ENCODE measurements around the gene ELMO3.

Gene ELMO3

DNA sequence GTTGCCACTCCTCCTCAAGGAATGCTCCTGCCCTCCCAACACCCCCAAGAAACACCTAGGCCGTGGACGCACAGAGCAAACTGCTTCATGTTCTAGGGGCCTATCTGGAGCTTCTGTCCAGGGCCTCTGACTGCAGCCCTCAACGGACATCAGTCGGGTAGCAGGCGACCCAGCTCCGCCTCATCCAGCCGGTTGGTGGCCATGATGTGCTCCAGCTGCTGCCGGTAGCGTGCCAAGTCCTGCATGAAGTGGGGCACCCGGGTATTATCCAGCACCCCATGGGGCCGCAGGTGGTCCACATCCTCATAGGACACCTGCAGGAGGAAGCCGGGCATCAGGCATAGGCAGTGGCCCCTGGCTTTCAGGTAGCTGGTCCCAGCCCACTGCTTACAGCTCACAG lies 22.3 kb upstream of the ELMO3 start:
- in situ Hi-C loops (cut with MboI; ENCODE audit: low pct_unique_long_range_greater_than_20kb, low sequenced_read_pairs, unreplicated experiment) = no loop called here
- DNase-seq (ENCODE audit: low spot score) = no peak
- TF ChIP-seq, protein P1, sequence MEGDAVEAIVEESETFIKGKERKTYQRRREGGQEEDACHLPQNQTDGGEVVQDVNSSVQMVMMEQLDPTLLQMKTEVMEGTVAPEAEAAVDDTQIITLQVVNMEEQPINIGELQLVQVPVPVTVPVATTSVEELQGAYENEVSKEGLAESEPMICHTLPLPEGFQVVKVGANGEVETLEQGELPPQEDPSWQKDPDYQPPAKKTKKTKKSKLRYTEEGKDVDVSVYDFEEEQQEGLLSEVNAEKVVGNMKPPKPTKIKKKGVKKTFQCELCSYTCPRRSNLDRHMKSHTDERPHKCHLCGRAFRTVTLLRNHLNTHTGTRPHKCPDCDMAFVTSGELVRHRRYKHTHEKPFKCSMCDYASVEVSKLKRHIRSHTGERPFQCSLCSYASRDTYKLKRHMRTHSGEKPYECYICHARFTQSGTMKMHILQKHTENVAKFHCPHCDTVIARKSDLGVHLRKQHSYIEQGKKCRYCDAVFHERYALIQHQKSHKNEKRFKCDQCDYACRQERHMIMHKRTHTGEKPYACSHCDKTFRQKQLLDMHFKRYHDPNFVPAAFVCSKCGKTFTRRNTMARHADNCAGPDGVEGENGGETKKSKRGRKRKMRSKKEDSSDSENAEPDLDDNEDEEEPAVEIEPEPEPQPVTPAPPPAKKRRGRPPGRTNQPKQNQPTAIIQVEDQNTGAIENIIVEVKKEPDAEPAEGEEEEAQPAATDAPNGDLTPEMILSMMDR (IDR thresholded peaks at IDR 0.05; ENCODE audit: extremely low read depth, insufficient read depth, missing control alignments) = no peak

DNA sequence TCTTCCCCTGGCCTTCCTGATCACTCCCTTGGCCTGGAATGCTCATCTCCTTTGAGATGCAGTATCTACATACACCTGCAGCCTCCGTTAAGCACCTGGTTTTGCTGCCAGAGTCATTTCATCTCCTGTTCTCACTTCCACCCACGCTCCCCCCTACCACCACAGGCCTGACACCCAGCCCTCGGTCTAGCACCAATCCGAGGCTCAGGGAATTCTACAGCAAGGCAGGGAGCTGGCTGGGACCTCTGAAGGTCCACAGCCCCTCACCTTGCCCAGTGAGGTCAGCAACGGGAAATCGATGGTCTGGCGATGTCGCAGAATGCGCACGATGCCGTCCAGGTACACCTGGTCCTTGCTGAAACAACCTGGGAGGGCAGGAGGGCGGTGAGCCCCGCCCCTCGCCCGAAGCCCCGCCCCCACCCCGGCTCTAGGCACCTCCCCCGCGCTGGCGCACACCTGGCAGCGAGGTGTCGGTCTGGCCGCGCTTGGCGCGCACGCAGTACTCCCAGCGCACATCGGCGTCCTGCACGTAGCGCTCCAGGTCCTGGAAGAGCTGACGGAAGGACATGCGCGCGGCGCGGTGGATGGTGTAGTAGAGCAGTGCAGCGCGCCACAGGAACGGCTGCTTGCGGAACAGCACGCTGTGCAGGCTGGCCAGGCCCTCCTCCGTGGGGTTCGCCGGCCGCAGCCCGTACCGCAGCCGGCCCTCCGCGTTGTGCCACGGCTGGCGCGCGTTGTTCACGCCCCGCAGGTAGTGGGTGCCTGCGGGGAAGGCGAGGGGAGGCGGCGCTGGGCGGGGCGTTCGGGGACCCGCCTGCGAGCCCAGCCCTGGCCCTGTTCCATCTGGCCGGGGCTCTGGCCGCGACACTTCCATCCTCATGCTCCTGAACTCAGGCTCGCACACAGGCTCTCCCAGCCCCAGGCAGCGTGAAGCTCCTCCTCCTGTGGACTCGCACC lies 20.9 kb upstream of the ELMO3 start:
- DNase-seq (ENCODE audit: low spot score) = no peak
- TF ChIP-seq, protein P1 (IDR thresholded peaks at IDR 0.05; ENCODE audit: extremely low read depth, insufficient read depth, missing control alignments) = no peak
- in situ Hi-C loops (cut with MboI; ENCODE audit: low pct_unique_long_range_greater_than_20kb, low sequenced_read_pairs, unreplicated experiment) = no loop called here

DNA sequence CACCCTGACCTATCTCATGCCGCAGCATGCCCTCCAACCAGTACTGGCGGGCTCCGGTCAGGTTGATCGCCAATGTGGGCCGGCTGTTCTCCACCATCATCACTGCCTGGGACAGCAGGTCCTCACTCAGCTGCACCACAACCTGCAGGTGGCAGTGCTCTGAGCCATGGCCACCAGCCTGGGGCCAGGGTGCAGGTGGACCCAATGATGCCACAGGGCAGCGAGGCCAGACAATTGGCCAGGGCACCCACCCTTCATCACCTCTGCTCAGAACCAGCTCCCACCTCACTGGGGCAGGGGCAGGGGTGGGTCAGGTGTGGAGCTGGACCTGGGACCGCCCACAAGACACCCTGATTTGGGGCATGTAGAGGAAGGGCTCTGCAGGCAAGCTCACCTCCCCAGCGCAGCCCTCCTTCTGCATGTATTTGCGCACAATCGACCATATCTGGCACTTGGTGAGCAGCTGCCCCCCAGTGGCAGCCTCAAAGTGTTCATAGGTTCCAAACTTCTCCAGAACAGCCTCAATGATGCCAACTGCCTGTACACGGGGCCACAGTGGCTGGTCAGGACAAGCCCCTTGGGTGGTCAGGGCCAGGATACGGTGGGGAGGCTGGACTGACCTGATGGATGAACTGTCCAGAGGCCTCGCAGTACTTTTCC lies 19.4 kb upstream of the ELMO3 start:
- no peak for DNase-seq (ENCODE audit: low spot score)
- in situ Hi-C loops (cut with MboI; ENCODE audit: low pct_unique_long_range_greater_than_20kb, low sequenced_read_pairs, unreplicated experiment) = no loop called here
- TF ChIP-seq, protein P1 (IDR thresholded peaks at IDR 0.05; ENCODE audit: extremely low read depth, insufficient read depth, missing control alignments) = no peak

DNA sequence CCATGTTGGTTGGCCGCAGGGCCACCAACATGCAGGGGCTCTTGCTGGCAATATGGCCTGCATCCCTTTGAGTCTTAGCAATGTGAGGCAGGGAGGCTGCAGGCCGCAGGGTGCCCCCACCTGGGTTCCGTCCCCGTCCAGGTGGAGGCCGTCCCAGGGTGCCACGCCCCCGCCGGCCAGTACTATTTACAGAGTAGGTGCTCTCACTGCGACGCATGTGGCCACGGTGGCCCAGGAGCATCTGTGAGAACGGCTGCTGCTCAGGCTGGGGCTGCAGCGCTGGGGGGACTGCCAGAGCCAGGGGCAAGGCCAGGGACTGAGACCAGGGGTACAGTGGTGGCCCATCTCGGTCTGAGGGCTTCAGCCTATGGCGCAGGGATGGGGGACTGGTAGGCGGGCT lies 18.8 kb upstream of the ELMO3 start:
- no peak for DNase-seq (ENCODE audit: low spot score)
- in situ Hi-C loops (cut with MboI; ENCODE audit: low pct_unique_long_range_greater_than_20kb, low sequenced_read_pairs, unreplicated experiment) = no loop called here
- TF ChIP-seq, protein P1 (IDR thresholded peaks at IDR 0.05; ENCODE audit: extremely low read depth, insufficient read depth, missing control alignments) = no peak

DNA sequence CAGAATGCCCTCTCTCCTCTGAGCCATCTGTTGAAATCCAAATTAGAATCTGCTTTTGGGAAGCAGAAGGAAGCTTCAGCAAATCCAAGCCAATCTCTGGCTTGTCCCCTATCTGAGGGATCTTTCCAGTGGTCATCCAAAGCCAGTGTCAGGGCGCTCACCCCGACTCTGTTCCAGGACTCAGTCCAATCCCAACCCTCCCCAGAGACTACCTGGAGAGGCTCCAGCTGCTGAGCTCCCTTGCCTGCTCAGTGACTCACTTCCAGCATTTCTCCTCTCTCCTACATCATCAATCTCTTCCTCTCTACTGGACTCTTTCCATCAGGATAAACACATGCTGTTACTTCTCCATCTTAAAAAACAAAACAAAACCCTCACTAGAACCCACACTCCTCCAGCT lies 17.6 kb upstream of the ELMO3 start:
- in situ Hi-C loops (cut with MboI; ENCODE audit: low pct_unique_long_range_greater_than_20kb, low sequenced_read_pairs, unreplicated experiment) = no loop called here
- TF ChIP-seq, protein P1 (IDR thresholded peaks at IDR 0.05; ENCODE audit: extremely low read depth, insufficient read depth, missing control alignments) = no peak
- DNase-seq (ENCODE audit: low spot score) = no peak

DNA sequence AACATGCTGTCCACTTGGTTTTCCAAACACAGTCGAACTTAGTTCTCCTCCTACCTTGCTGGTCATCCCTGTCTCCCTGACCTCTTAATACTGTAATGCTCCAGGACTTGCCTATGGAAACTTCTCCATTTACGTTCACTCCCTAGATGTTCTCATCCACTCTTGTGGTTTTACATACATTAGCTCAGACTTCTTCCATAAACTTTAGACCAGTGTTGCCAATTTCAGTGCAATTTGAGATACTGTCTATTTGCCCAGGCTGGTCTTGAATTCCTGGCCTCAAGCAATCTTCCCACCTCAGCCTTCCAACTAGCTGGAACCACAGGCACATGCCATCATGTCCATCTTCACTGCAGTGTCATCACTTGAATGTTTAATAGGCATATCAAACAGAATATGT lies 16.6 kb upstream of the ELMO3 start:
- no peak for DNase-seq (ENCODE audit: low spot score)
- in situ Hi-C loops (cut with MboI; ENCODE audit: low pct_unique_long_range_greater_than_20kb, low sequenced_read_pairs, unreplicated experiment) = no loop called here
- TF ChIP-seq, protein P1 (IDR thresholded peaks at IDR 0.05; ENCODE audit: extremely low read depth, insufficient read depth, missing control alignments) = no peak

Data from GM13977 (cell line).